ENCODE results near the gene RPL34.
A peak's percentile ranks its signal among the peaks of the same experiment; 100 is the strongest.

RPL34 gene

GRCh38 chr4:108624263-108625056, 4.1 kb downstream of the RPL34 start:
- no peak for DNase-seq (ENCODE audit: low read depth, low spot score)

- DNase-seq (ENCODE audit: low read depth, low spot score) = no peak
These were observed 5.7 kb downstream of the RPL34 start for GRCh38 chr4:108626056-108626455.

- DNase-seq (ENCODE audit: low read depth, low spot score) = no peak
These were observed 8.0 kb downstream of the RPL34 start for GRCh38 chr4:108628411-108628810.

GRCh38 chr4:108635070-108635655, 14.8 kb downstream of the RPL34 start:
- DNase-seq (ENCODE audit: low read depth, low spot score) = no peak

GRCh38 chr4:108636246-108636645, 15.9 kb downstream of the RPL34 start:
- no peak for DNase-seq (ENCODE audit: low read depth, low spot score)

GRCh38 chr4:108637856-108638255, 17.5 kb downstream of the RPL34 start:
- no peak for DNase-seq (ENCODE audit: low read depth, low spot score)

- no peak for DNase-seq (ENCODE audit: low read depth, low spot score)
These were observed 23.9 kb downstream of the RPL34 start for GRCh38 chr4:108644237-108644636.

- no peak for DNase-seq (ENCODE audit: low read depth, low spot score)
These were observed 26.3 kb downstream of the RPL34 start for GRCh38 chr4:108646706-108647105.

GRCh38 chr4:108649863-108650211, 29.5 kb downstream of the RPL34 start:
- DNase-seq (ENCODE audit: low read depth, low spot score) = no peak

- peak; percentile 79 for DNase-seq (ENCODE audit: low read depth, low spot score)
These were observed 30.0 kb downstream of the RPL34 start, which contains the start of gene OSTC for GRCh38 chr4:108650212-108651013. OSTC (plus strand) TSS chr4:108650599; CDS start chr4:108650656, 57 bp downstream.

- no peak for DNase-seq (ENCODE audit: low read depth, low spot score)
These were observed 30.8 kb downstream of the RPL34 start for GRCh38 chr4:108651014-108651791.

- DNase-seq (ENCODE audit: low read depth, low spot score) = no peak
These were observed 42.3 kb downstream of the RPL34 start for GRCh38 chr4:108662629-108663028.

GRCh38 chr4:108674356-108674977, 54.1 kb downstream of the RPL34 start:
- DNase-seq (ENCODE audit: low read depth, low spot score) = no peak
